HepG2 (cell line): Measurements from ENCODE around the gene STX4. TPM values are rescaled to one million over a fixed set of nuclear protein-coding genes. Genes with fewer than 3 reads are reported as not detected.

Source experiments
- DR1 ChIP-seq: sonication (generic); formaldehyde crosslinking; IDR thresholded peaks from 2 replicates; pipeline ENCODE4 v1.8.0; 2021; ENCODE audit warnings: mild to moderate bottlenecking, missing genetic modification reagents, inconsistent platforms
- GTF2F1 ChIP-seq: fragments of 150-350 bp; IDR thresholded peaks from 2 replicates; pipeline ENCODE4 v1.6.1; 2014; ENCODE audit warnings: low read length
- PPARG ChIP-seq: conservative IDR thresholded peaks from 2 replicates; pipeline ENCODE4 v1.6.1; 2016; ENCODE audit warnings: missing biosample characterization, missing genetic modification reagents
- TBP ChIP-seq: sonication (generic); formaldehyde crosslinking; IDR thresholded peaks from 2 replicates; pipeline ENCODE4 v1.5.0; 2020; ENCODE audit warnings: missing genetic modification reagents
- ZFP36 ChIP-seq: fragments of 150-350 bp; IDR thresholded peaks from 2 replicates; pipeline ENCODE4 v1.6.1; 2018; ENCODE audit warnings: borderline replicate concordance, low read length, low read depth; ENCODE audit not compliant: partially characterized antibody
- ZFY ChIP-seq: sonication (generic); formaldehyde crosslinking; IDR thresholded peaks from 2 replicates; pipeline ENCODE4 v1.4.0; 2020; ENCODE audit warnings: missing genetic modification reagents
- ZZZ3 ChIP-seq: sonication (generic); formaldehyde crosslinking; IDR thresholded peaks from 2 replicates; pipeline ENCODE4 v1.4.0; 2020; ENCODE audit warnings: missing genetic modification reagents, mild to moderate bottlenecking, borderline replicate concordance
- polyA plus RNA-seq, 8 experiments: library from polyadenylated mRNA; depleted of rRNA in 3 of 8; stranded (reverse) in 7 of 8; unstranded in 1 of 8; fragments of >200 nt; fragmentation: Illumina TruSeq in 4 of 8; extraction: Trizol in 4 of 8; gene quantifications; 2 replicates each; pipeline versions ENCODE4 v1.2.1 to v1.2.3, GENCODE V29; 2011 to 2016; ENCODE audit warnings: low read depth in 4 of 8, missing spikeins in 1 of 8, mixed read lengths in 1 of 8; ENCODE audit not compliant: insufficient read depth in 1 of 8
- total RNA-seq, 5 experiments: library from RNA; depleted of rRNA; stranded (reverse); fragments of >200 nt; fragmentation: Illumina TruSeq; extraction: Trizol; gene quantifications; 2 replicates each; pipeline ENCODE4 v1.2.3, GENCODE V29; 2016; ENCODE audit warnings: low read depth in 1 of 5
- TF ChIP-seq, protein P1 (sequence below): sonication (generic); formaldehyde crosslinking; IDR thresholded peaks from 2 replicates; pipeline ENCODE4 v1.4.0; 2020; ENCODE audit warnings: mild to moderate bottlenecking, missing genetic modification reagents
- TF ChIP-seq, protein P2 (sequence below): sonication (generic); formaldehyde crosslinking; conservative IDR thresholded peaks from 2 replicates; pipeline ENCODE4 v1.4.0; 2020; ENCODE audit warnings: missing genetic modification reagents
- TF ChIP-seq, protein P3 (sequence below): sonication (generic); formaldehyde crosslinking; IDR thresholded peaks from 2 replicates; pipeline ENCODE4 v1.4.0; 2020; ENCODE audit warnings: missing genetic modification reagents
- TF ChIP-seq, protein P4 (sequence below): sonication (generic); formaldehyde crosslinking; IDR thresholded peaks from 2 replicates; pipeline ENCODE4 v1.9.0; 2021; ENCODE audit warnings: missing genetic modification reagents, borderline replicate concordance

The STX4 gene
- total and polyA plus RNA-seq, 2 of the 13 experiments (the other 11 are each of a cell fraction or from before 2014, with no cell fraction given): 29.2 to 34.6 TPM

DNA sequence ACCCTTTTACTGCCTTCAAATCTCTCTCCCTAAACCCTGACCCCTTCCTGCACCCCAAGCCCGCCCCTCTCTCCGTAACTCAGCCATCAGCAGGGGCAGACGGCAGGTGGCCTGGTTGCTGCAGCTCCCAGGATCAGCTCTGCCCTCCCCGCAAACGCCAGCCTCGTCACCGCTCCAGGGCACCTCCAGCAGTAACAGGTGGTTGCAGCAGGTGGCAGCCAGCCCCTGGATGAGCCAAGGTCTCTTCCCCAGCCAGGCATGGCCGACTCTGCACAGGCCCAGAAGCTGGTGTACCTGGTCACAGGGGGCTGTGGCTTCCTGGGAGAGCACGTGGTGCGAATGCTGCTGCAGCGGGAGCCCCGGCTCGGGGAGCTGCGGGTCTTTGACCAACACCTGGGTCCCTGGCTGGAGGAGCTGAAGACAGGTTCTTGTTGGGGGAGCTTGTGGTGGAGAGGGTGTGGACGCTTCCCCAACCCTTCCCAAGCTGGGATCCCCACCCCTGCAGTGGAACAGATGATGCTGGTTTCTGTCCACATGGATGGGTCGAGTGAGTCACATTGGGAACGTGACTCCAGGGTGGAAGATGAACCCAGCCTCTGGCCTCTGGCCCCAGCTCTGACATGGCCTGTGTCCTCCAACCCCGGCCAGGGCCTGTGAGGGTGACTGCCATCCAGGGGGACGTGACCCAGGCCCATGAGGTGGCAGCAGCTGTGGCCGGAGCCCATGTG lies 47.8 kb upstream of the STX4 start (continued):
- TF ChIP-seq ZFY (CRISPR knock-in tag): peak; percentile 88
- TF ChIP-seq, protein P1, sequence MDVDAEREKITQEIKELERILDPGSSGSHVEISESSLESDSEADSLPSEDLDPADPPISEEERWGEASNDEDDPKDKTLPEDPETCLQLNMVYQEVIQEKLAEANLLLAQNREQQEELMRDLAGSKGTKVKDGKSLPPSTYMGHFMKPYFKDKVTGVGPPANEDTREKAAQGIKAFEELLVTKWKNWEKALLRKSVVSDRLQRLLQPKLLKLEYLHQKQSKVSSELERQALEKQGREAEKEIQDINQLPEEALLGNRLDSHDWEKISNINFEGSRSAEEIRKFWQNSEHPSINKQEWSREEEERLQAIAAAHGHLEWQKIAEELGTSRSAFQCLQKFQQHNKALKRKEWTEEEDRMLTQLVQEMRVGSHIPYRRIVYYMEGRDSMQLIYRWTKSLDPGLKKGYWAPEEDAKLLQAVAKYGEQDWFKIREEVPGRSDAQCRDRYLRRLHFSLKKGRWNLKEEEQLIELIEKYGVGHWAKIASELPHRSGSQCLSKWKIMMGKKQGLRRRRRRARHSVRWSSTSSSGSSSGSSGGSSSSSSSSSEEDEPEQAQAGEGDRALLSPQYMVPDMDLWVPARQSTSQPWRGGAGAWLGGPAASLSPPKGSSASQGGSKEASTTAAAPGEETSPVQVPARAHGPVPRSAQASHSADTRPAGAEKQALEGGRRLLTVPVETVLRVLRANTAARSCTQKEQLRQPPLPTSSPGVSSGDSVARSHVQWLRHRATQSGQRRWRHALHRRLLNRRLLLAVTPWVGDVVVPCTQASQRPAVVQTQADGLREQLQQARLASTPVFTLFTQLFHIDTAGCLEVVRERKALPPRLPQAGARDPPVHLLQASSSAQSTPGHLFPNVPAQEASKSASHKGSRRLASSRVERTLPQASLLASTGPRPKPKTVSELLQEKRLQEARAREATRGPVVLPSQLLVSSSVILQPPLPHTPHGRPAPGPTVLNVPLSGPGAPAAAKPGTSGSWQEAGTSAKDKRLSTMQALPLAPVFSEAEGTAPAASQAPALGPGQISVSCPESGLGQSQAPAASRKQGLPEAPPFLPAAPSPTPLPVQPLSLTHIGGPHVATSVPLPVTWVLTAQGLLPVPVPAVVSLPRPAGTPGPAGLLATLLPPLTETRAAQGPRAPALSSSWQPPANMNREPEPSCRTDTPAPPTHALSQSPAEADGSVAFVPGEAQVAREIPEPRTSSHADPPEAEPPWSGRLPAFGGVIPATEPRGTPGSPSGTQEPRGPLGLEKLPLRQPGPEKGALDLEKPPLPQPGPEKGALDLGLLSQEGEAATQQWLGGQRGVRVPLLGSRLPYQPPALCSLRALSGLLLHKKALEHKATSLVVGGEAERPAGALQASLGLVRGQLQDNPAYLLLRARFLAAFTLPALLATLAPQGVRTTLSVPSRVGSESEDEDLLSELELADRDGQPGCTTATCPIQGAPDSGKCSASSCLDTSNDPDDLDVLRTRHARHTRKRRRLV (CRISPR knock-in tag): no peak; the same call in 1 of the 2 replicates
- TF ChIP-seq, protein P2, sequence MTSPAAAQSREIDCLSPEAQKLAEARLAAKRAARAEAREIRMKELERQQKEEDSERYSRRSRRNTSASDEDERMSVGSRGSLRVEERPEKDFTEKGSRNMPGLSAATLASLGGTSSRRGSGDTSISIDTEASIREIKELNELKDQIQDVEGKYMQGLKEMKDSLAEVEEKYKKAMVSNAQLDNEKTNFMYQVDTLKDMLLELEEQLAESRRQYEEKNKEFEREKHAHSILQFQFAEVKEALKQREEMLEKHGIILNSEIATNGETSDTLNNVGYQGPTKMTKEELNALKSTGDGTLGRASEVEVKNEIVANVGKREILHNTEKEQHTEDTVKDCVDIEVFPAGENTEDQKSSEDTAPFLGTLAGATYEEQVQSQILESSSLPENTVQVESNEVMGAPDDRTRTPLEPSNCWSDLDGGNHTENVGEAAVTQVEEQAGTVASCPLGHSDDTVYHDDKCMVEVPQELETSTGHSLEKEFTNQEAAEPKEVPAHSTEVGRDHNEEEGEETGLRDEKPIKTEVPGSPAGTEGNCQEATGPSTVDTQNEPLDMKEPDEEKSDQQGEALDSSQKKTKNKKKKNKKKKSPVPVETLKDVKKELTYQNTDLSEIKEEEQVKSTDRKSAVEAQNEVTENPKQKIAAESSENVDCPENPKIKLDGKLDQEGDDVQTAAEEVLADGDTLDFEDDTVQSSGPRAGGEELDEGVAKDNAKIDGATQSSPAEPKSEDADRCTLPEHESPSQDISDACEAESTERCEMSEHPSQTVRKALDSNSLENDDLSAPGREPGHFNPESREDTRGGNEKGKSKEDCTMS (CRISPR knock-in tag): no peak
- TF ChIP-seq GTF2F1: no peak
- TF ChIP-seq ZFP36: no peak
- TF ChIP-seq, protein P3, sequence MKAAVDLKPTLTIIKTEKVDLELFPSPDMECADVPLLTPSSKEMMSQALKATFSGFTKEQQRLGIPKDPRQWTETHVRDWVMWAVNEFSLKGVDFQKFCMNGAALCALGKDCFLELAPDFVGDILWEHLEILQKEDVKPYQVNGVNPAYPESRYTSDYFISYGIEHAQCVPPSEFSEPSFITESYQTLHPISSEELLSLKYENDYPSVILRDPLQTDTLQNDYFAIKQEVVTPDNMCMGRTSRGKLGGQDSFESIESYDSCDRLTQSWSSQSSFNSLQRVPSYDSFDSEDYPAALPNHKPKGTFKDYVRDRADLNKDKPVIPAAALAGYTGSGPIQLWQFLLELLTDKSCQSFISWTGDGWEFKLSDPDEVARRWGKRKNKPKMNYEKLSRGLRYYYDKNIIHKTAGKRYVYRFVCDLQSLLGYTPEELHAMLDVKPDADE: no peak
- TF ChIP-seq TBP: peak; percentile 31; the same call in 1 of the 2 replicates
- TF ChIP-seq ZZZ3 (CRISPR knock-in tag): peak; percentile 80; the same call in 1 of the 2 replicates
- no peak for TF ChIP-seq DR1 (CRISPR knock-in tag)
- no peak; the same call in 1 of the 2 replicates for TF ChIP-seq PPARG
- TF ChIP-seq, protein P4, sequence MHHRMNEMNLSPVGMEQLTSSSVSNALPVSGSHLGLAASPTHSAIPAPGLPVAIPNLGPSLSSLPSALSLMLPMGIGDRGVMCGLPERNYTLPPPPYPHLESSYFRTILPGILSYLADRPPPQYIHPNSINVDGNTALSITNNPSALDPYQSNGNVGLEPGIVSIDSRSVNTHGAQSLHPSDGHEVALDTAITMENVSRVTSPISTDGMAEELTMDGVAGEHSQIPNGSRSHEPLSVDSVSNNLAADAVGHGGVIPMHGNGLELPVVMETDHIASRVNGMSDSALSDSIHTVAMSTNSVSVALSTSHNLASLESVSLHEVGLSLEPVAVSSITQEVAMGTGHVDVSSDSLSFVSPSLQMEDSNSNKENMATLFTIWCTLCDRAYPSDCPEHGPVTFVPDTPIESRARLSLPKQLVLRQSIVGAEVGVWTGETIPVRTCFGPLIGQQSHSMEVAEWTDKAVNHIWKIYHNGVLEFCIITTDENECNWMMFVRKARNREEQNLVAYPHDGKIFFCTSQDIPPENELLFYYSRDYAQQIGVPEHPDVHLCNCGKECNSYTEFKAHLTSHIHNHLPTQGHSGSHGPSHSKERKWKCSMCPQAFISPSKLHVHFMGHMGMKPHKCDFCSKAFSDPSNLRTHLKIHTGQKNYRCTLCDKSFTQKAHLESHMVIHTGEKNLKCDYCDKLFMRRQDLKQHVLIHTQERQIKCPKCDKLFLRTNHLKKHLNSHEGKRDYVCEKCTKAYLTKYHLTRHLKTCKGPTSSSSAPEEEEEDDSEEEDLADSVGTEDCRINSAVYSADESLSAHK (CRISPR knock-in tag): no peak
